Neutrophil (primary cell): Measurements from ENCODE around the gene NT5DC2.

Source experiments
- H3K27ac ChIP-seq: fragments of 200-600 bp; sonication (generic); 2 replicates; pipeline ENCODE4 v1.5.1; 2016; ENCODE audit warnings: mild to moderate bottlenecking, moderate library complexity
- H3K27me3 ChIP-seq: fragments of 200-600 bp; sonication (generic); 2 replicates; pipeline ENCODE4 v1.6.0; 2016; ENCODE audit warnings: mild to moderate bottlenecking
- H3K36me3 ChIP-seq: fragments of 200-600 bp; sonication (generic); 2 replicates; pipeline ENCODE4 v1.5.1; 2017
- H3K4me1 ChIP-seq, 2 experiments: fragments of 200-600 bp in 1 of 2; sonication (generic) in 1 of 2; 1 replicate in 1 of 2; 2 replicates in 1 of 2; pipeline versions ENCODE4 v1.5.1 to v1.6.1; 2013 to 2016; ENCODE audit warnings: low read depth in 1 of 2, low read length in 1 of 2, mild to moderate bottlenecking in 1 of 2, moderate library complexity in 1 of 2; ENCODE audit not compliant: control insufficient read depth in 1 of 2, insufficient read depth in 1 of 2
- H3K4me3 ChIP-seq, 2 experiments: fragments of 200-600 bp in 1 of 2; sonication (generic) in 1 of 2; 1 replicate in 1 of 2; 2 replicates in 1 of 2; pipeline ENCODE4 v1.5.1; 2013 to 2016; ENCODE audit warnings: low read depth in 1 of 2, low read length in 1 of 2, mild to moderate bottlenecking in 1 of 2, moderate library complexity in 1 of 2
- H3K9me3 ChIP-seq: fragments of 200-600 bp; sonication (generic); 2 replicates; pipeline ENCODE4 v1.5.1; 2016
- TF ChIP-seq, protein P1 (sequence below): fragments of 200-600 bp; sonication (generic); IDR thresholded peaks from 2 replicates; pipeline ENCODE4 v1.5.1; 2016; ENCODE audit warnings: antibody characterized with exemption

The NT5DC2 gene

DNA sequence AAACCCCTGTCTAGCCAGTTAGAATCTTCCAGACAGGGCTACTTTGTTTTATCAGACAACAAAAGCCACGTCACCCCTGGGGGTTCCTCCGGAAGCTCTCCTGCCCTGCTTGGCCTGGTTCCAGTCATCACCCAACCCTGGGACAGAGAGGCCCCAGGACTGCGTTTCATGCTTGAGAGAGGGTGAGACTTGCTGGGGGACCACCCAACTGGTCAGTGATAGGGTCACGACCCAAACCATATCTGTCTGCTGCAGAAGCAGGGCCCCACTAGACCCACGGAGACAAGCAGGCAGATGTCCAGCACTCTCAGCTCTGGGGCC, 1.2 kb downstream of the NT5DC2 start:
- Histone ChIP-seq H3K4me1 (peaks cover 13 to 29% of the 10 kb centered on the region in 2 experiments), H3K9me3 (no peaks in the 10 kb centered on the region), H3K27me3 (peaks cover 63% of the 10 kb centered on the region), H3K4me3 (no peak overlapping the region), H3K27ac (no peak overlapping the region), H3K36me3 (no peaks in the 10 kb centered on the region)
- TF ChIP-seq, protein P1, sequence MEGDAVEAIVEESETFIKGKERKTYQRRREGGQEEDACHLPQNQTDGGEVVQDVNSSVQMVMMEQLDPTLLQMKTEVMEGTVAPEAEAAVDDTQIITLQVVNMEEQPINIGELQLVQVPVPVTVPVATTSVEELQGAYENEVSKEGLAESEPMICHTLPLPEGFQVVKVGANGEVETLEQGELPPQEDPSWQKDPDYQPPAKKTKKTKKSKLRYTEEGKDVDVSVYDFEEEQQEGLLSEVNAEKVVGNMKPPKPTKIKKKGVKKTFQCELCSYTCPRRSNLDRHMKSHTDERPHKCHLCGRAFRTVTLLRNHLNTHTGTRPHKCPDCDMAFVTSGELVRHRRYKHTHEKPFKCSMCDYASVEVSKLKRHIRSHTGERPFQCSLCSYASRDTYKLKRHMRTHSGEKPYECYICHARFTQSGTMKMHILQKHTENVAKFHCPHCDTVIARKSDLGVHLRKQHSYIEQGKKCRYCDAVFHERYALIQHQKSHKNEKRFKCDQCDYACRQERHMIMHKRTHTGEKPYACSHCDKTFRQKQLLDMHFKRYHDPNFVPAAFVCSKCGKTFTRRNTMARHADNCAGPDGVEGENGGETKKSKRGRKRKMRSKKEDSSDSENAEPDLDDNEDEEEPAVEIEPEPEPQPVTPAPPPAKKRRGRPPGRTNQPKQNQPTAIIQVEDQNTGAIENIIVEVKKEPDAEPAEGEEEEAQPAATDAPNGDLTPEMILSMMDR = no peak

DNA sequence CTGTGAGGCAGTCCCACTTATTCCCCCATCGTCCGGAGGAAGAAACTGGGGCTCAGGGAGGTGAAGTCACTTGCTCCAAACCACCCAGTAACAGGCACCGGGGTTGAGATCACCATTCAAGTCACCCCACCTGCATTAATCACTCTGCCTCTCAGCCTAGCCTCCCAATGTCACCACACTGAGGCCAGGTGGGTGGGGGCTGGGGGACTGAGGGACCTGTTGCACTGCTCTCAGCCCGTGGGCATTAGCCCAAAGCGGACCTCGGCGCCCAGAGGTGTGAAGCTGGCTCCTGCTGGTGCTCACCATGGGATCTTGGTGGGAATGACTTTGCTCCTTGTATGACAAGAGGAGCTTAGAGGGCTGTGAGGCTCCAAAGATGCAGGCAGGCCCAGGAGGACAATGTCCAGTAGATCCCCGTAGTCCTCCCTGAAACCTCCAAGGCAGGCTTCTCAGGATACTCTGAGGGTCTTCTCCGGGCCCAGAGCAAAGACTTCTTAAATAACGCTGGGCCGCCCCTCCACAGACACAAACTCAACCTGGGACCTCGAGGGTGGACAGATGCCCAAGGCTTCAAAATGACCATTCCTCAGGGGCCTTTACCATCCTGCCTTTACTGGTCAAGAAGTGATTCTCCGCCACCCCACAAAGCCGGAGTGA, 1.7 kb downstream of the NT5DC2 start:
- no peak overlapping the region for H3K4me3 ChIP-seq
- peaks cover 8 to 24% of the 10 kb centered on the region in 2 experiments for H3K4me1 ChIP-seq
- no peak overlapping the region for H3K27ac ChIP-seq

DNA sequence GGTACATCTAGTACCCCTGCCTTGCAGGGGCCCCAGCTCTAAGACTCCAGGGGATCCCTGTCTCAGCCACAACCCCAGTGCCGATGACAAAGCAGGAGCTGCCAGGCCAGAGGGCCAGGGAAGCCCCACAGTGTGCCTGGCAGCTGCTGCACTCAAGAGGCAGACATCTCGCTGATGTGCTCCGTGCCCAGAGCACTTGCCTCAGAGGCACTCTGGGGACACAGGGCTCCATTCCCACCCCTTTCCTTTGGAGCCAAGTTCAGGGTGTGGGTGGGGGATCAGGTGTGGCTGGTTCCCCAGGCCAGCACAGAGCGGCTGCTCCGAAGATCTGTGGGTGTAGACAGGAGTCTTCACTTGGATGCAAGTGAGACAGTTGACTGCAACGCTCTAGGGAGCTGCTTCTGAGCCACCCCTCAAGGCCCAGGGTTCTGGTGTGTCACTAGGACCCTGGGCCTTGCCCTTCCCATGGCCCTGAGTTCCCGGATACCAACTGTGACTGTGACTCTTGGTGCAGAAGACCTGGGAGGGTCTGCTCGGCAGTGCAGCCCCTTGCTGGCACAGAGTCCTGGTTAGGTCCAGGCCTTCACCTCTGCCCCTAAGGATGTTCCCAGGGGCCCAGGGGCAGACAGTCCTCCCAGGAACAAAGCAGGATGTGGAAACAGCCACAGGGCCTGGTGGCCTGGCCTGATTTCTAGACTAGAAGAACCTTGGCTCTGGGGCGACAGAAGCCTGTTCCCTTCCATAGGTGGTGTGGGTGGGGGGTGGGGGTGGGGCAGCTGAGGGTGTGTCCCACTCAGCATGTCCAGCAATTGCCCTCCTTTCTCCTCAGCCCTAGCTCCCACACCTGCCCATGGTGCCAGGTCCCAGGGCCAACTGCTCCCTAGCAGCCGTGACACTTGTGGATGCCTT, 2.5 kb downstream of the NT5DC2 start:
- H3K9me3 ChIP-seq = no peaks in the 10 kb centered on the region
- peaks cover 59% of the 10 kb centered on the region for H3K27me3 ChIP-seq
- H3K4me3 ChIP-seq = no peak overlapping the region
- no peaks in the 10 kb centered on the region for H3K36me3 ChIP-seq
- no peak overlapping the region for H3K27ac ChIP-seq
- peaks cover 3 to 16% of the 10 kb centered on the region in 2 experiments for H3K4me1 ChIP-seq
- TF ChIP-seq, protein P1 = no peak

More for the DNA sequence above, 1.7 kb downstream of the NT5DC2 start:
- Histone ChIP-seq H3K36me3 (no peaks in the 10 kb centered on the region), H3K27me3 (peaks cover 63% of the 10 kb centered on the region), H3K9me3 (no peaks in the 10 kb centered on the region)
- TF ChIP-seq, protein P1 = no peak

DNA sequence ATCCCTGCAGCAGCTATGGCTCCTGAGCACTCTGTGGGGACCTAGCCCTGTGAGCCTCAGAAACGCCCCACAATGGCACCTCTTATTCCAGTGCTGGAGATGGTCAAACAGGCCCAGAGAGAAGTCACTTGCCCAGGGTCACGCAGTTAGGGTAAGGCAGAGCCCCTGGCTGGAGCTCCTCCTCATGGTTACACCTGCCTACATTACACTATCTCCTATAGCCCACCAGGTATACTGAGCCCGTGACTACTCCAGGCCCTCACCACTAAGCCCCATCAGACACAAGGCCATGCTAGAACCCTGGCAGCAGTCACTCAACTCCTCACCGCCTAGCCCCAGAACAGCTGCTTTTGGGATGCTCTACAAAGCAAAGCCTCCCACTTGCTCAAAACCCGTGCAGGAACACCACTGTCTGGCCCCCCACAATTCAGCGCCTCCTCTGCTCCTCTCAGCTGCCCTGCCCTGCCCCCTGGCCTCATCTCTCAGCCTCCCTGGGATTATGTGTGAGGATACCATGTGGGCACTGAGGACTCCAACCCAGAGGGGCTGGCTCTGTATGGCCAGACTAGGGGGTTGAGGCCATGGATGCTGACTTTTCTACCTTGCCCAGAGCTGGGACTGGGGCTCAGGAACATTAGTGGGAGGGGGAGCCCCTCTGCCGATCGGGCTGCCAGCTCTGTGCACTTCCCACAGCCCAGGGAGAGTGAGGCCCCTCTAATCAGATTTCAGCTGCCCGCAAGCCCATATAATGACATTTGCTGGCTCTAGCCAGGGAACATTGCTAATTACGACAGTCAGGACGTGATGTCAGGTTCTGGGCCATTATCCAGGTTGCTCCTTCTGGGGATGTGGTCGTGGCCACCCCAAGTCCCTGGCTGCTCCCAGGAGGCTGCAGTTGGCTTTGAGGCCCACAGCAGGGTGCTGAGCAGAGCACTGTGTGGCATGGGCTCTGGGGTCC, 4.0 kb downstream of the NT5DC2 start:
- H3K27ac ChIP-seq = no peak overlapping the region
- TF ChIP-seq, protein P1 = no peak
- peaks cover 44% of the 10 kb centered on the region for H3K27me3 ChIP-seq
- peaks cover 3 to 14% of the 10 kb centered on the region in 2 experiments for H3K4me1 ChIP-seq
- H3K9me3 ChIP-seq = no peaks in the 10 kb centered on the region
- no peak overlapping the region for H3K4me3 ChIP-seq
- H3K36me3 ChIP-seq = no peaks in the 10 kb centered on the region
